ACHN (cell line): ENCODE measurements around the gene SDS.

Experiments
- DNase-seq: peaks from one replicate; pipeline ENCODE4 v3.0.0-alpha.2; 2015
- in situ Hi-C: cut with HindIII; loops from 2 replicates; pipeline ENCODE4 v1.10.0; 2017; ENCODE audit warnings: low sequenced_read_pairs, low pct_ligation_motif_present, low pct_unique_long_range_greater_than_20kb

The SDS gene, protein sequence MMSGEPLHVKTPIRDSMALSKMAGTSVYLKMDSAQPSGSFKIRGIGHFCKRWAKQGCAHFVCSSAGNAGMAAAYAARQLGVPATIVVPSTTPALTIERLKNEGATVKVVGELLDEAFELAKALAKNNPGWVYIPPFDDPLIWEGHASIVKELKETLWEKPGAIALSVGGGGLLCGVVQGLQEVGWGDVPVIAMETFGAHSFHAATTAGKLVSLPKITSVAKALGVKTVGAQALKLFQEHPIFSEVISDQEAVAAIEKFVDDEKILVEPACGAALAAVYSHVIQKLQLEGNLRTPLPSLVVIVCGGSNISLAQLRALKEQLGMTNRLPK

DNA sequence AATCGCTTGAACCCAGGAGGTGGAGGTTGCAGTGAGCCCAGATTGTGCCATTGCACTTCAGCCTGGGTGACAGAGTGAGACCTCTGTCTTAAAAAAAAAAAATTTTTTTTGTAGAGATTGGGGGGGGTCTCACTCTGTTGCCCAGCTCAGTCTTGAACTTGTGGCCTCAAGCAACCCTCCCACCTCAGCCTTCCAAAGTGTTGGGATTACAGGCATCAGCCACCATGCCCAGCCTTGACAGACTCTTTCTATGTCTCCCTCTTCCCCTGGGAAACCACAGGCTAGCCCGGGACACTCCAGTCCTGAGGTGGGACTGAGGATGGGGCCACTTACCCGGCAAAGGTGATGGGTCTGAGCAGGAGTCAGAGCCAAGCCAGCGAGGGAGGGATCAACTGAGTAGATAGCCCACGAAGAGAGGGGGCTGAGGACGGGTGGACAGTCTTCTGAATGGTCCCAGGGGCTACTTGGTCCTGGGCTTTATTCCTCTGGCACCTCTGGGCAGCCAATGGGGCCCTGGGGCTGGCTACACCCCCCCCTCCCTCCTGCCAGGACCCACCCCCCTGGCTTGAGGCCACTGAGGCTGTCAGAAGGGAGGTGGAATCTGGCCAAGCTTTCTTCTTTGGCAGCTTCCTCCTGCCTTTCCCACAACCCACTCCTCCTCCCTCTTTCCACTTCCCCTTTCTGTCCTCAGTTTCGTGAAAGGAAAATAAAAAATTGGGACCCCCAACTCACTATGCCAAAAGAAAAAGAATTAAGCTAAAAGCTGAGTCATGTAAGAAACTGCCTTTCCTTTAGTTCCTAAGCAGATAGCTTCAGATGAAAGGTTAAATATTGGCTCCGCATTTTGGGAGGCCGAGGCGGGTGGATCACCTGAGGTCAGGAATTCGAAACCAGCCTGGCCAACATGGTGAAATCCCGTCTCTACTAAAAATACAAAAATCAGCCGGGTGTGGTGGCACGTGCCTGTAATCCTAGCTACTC is at the start of gene SDS:
SDS (minus strand) TSS at position 453 of the 981 bp plus-strand sequence. CDS start 4,179 bp downstream, outside the sequence.
- DNase-seq: no peak
- in situ Hi-C loops: no loop called here

DNA sequence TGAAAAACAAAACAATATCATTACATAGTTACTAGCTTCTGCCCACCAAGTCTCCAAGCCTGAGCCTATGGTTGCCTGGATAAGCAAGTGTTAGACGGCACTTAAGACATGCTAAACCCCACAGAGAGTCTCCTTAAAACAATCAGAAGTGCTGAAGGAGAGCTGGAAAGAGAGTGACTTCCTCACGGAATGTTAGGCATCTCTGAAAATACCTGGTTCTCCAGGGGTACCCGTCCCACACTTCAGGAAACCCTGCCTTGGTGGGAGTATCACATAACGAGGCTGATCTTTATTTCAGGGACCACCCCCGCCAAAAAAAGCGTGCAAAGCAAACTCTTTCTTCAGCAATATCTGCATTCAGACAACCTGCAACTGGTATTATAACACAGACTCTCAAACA is 49.6 kb upstream of the SDS start:
- in situ Hi-C loops: no loop called here
- no peak for DNase-seq

DNA sequence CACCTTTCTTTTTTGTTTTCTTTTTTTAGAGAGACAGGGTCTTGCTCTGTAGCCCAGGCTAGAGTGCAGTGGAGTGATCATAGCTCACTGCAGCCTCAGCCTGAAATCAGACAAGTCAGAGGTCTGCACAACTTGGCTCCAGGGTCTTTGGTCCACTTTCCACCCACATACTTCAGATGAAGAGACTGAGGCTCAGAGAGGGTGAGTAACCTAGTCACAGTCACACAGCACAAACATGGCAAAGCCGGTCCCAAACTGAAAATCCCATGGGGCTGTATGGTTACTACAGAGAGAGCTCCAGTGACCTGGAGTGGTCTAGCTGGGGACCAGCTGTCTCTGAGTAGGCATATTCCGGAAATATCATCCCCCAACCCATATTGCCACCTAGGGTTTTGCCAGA is 48.8 kb upstream of the SDS start:
- DNase-seq: no peak
- in situ Hi-C loops: no loop called here

DNA sequence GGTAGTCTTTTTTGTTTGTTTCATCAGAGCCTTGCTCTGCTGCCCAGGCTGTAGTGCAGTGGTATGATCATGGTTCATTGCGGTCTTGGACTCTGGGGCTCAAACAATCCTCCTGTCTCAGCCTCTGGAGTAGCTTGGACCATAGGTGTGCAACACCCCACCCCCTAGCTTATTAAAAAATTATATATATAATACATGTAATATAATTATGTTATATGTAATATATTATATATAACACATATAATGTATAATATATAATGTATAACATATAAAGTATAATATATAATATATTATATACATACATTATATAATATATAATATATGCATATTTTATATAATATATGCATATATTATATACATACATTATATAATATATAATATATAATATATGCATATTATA is 46.2 kb upstream of the SDS start:
- in situ Hi-C loops: no loop called here
- no peak for DNase-seq

DNA sequence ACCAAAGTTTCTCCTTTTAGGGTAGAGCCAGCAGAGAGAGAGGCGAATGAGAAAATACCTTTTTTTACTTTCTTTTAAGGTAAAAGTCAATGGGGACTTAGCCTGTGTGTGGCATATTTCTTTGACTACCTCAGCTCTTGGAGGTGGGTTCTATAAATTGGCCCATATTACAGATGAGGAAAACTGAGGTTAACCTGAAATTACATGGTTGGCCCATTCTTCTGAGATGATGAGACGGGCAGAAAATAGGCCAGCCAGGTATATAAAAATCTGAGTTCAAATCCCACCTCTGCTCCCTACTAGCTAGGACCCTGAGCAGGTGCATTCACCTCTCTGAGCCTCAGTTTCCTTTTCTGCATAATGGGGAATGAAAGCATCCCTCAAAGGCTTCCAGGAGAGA is 45.6 kb upstream of the SDS start:
- no peak for DNase-seq
- in situ Hi-C loops: no loop called here

DNA sequence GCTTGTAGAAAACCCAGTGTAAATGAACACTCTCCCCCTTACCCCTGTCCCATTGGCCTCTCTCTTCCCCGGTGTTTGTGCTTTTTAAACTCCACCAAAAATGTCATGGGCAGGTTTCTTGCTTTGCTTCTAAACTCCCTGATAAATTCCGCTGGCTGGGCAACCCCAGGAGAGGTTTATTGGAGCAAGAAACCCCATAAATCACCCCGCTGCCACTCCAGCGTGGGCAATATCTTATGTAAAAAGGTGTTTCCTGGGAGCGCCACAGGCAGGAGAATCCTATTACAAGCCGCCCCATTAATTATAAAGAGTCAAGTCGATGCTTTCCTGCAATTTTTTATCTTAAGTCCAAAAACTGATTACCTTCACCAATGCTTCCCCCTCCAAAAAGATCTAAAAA is 45.2 kb upstream of the SDS start:
- in situ Hi-C loops: no loop called here
- DNase-seq: no peak

DNA sequence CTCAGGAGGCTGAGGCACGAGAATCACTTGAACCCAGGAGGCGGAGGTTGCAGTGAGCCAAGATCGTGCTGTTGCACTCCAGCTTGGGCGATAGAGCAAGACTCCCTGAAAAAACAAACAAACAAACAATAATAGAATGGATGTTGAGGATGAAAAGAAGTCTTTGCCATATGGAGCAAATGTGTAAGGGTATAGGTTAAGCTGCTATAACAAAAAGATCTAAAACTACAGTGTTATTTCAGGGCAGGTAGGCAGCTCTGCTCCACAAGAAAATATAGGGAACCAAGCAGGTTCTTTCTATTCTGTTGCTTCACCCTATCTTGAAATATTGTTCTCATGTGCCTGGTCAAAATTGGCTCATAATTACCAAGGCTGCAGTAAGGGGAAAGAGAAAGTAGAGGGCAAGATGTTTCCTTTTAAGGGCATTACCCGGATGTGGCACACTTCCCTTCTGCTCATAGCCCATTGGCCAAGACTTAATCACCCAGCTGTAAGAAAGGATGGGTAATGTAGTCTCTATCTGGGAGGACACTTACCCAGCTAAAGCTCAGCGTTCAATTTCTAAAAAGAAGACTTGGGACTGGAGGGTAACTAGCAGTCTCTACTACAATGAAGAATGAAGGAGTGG is 42.0 kb upstream of the SDS start:
- no peak for DNase-seq
- in situ Hi-C loops: no loop called here

DNA sequence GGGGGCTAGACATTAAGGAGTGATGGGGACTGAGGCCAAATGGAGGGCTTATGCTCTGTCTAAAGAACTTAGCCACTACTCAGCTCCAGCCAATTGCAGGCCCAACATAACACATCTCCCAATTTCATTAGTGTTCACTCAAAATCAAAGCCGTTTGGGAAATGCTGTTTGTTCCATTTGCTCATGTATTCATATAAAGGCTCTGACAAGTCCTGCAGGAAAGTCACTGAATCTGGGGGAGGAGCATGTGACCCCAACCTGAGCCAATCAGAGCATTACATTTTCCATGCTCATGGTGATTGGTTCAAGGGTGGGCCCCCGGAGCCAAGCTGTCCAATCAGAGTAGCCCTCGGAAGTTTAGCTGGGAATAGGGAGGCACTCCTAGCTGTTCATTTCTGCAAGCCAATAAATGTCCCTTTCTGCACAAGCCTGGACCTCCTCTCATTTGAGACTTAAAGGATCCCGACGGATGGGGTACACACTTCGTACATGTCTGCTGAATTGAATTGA is 39.4 kb upstream of the SDS start:
- in situ Hi-C loops: no loop called here
- no peak for DNase-seq

DNA sequence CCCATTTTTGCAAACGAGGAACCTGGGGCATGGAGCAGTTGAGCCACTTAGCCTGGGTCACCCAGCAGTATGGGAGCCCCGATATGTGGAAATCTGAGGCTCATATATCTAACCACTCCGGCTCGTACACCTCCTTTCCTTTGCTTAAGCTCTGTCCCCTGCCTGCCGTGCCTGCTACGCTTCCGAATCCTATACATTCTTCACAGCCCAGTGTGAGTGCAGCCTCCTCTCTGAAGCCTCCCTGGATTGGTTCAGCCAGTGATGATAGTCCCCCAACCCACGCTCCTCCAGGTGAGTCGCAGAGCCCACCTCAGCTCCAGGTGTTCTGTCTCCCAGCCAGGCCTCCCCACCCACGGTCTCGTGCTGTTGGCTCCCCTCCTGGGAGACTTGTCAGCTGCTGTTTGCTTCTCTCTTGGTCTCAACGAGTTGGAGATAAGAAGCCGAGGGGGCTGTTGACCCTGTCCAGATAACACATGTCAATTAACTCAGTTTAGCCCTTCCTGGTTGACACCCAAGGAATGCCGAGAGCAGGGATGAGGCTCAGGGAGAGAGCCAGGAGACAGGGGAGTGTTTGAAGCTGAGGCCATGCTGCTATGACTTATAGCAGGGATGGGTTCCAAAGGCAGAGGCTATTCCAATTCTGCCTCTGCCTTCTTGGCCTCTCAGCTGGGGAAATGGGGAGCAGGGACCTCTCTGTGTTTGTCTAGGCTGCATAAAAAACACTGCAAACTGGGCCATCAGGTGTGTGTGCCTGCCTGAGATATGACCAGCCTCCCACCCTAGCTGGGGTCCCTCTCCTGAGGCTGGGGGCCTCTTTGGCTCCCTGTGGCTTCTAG is 37.5 kb upstream of the SDS start:
- no peak for DNase-seq
- in situ Hi-C loops: no loop called here

DNA sequence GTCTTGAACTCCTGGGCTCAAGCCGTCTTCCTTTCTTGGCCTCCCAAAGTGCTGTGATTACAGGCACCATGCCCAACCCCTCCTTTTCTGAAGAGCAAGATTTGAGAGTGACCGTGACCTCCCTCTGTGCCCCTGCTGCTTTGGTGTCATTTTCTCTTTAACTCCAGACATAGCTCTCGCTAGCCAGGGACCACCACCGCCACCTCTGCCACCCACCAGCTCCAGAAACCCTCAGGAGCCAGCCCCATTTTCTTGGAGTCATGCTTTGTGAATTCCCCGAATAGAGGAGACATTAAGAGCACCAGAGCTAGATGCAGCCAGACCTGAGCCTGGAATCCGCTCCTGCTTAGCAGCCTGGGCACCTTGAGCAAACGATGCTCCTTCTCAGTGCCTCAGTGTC is 36.6 kb upstream of the SDS start:
- in situ Hi-C loops: no loop called here
- DNase-seq: no peak

DNA sequence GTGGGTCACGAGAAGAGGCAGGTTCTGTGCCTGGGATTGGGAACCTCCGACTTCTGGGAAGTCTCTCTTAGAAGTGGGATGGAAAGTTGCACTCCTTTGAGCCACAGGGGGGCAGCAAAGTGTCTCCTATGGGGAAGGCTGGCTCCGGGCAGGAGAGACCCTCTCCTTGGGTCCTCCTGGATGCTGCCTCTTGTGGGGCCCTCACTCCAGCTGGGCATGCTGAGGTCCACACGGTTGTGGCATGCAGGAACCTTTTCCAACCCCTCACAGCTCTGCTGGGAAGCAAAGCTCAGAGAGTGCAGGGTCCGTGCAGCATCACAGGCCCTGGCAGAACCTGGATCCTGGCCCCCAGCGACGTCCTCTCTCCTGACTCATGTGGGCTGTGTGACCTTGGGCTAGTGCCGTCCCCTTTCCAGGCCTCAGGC is 35.9 kb upstream of the SDS start:
- in situ Hi-C loops: no loop called here
- DNase-seq: peak; percentile 60

DNA sequence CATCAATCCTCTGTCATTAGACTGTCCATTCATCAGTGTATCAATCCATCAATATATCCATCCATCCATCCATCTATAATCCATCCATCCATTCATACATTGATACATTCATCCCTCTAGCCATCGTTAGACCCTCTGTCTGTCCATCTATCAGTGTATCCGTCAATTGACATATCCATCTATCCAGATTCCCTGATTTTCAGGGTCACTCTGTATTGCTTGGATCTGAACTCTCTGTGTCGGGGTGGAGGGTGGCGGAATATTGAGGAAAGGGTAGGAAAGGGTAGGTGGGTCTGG is 35.6 kb upstream of the SDS start:
- in situ Hi-C loops: no loop called here

DNA sequence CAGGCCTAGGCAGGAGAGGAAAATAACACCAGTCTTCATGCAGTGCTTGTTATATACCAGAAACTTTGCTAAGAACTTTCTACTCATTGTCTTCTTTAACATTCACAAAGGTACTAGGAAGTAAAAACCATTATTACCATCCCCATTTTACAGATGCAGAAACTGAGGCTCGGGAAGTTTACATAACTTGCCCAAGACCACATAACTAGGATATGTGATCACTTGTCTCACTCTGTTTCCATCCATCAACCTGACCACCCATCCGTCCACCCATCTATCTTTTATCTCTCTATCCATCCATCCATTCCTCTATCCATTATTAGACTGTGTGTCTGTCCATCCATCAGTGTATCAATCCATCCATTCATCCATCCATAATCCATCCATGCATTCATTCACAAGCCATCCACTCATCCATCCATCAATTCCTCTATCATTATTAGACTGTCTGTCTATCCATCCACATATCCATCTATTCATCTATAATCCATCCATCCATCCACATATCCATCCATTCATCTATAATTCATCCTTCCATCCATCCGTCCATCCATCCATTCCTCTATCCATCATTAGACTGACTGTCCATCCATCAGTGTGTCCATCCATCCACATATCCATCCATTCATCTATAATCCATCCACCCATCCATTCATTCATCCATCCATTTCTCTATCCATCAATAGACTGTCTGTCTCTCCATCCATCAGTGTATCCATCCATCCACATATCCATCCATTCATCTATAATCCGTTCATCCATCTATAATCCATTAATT is 35.0 kb upstream of the SDS start:
- in situ Hi-C loops: no loop called here
- no peak for DNase-seq

More for the DNA sequence above, 35.6 kb upstream of the SDS start:
- no peak for DNase-seq

DNA sequence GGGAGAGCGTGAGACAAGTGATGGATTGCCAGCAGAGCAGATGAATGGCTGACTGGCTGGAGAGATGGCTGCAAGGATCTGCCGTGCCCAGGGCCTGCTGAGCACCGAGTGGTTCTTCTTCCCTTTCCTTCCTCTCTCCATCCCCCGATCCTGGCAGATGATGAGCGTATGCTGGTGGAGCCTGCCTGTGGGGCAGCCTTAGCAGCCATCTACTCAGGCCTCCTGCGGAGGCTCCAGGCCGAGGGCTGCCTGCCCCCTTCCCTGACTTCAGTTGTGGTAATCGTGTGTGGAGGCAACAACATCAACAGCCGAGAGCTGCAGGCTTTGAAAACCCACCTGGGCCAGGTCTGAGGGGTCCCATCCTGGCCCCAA is 34.0 kb upstream of the SDS start:
- DNase-seq: no peak
- in situ Hi-C loops: no loop called here

DNA sequence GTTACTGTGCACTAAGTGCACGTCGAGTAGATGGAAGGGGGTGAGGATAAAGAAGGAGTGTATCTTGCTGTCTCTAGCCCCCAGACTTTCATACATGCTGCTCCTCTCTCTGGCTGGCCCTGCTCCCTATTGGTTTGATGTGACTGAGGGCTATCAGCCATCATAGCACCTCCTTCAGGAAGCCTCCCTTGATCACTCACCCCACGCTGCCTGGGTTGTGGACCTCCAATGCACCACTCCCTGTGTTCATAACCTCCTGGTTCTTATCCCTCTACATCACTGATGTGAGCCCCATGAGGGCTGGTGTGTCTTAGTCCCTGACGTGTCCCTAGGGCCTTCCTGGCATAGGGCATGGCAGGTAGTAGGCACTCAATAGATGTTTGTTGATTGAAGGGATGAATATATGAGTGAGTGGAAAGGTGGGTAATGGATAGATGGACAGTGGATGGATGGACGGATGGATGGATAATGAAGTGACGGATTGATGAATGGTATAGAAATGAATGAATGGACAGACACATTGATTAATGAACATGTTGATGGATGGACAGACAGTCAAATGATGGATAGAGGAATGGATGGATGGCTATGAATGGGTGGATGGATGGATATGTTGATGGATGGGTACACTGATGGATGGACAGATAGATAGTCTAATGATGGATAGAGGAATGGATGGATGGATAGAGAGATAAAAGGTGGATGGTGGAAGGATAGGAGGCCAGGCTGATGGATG is 33.5 kb upstream of the SDS start:
- no peak for DNase-seq
- in situ Hi-C loops: no loop called here

DNA sequence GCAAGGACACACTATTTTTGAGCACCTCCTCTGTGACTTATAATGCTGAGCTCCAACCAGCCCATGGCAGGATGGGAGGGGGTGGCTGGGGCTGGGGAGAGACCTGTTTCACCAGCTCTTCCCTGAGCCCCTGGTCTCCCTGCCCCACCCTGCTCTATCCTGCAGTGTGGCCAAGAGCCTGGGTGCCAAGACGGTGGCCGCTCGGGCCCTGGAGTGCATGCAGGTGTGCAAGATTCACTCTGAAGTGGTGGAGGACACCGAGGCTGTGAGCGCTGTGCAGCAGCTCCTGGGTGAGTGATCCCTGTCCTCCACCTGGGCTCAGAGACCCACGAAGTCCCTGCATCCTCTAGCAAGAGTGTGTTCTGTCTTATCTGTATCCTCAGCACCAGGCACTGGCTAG is 32.9 kb upstream of the SDS start:
- no peak for DNase-seq
- in situ Hi-C loops: no loop called here

DNA sequence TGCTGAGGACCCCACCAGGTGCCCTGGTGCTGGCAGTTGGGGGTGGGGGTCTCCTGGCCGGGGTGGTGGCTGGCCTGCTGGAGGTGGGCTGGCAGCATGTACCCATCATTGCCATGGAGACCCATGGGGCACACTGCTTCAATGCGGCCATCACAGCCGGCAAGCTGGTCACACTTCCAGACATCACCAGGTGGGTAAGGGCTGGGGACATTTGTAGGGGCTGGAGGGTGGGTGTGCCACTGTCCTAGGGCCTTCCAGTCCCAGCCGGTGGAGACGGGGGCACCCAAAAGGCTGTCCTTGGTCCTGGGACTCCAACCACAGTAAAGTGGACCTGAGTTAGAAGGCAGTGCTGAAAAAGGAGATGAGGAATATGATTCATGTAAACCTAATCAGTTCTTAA is 31.7 kb upstream of the SDS start:
- in situ Hi-C loops: no loop called here
- no peak for DNase-seq
